Hippocampal formation (tissue), 2 donors: ENCODE data around the gene ARSK.

Source experiments
- DNase-seq, 2 donors: peaks; one replicate each; lab custom pipeline; 2025; lab: John Stamatoyannopoulos, UW

Gene ARSK

GRCh38 chr5:95554647-95555548 lies at the start of gene ARSK, which contains the start of gene SKIC3:
Gene ARSK, plus strand, starts transcription at chr5:95555101. Its CDS starts 178 bp downstream, at chr5:95555279.
Gene SKIC3, minus strand, starts transcription at chr5:95554977. Its CDS starts 7,827 bp downstream, at chr5:95547150.
- peak; percentile 92 to 98 for DNase-seq

- no peak for DNase-seq
Observed at GRCh38 chr5:95508550-95508949, 46.4 kb upstream of the ARSK start.

GRCh38 chr5:95511606-95512005 lies 43.3 kb upstream of the ARSK start:
- no peak for DNase-seq

GRCh38 chr5:95518417-95518816 lies 36.5 kb upstream of the ARSK start:
- DNase-seq = no peak

GRCh38 chr5:95519151-95519550 lies 35.8 kb upstream of the ARSK start:
- no peak for DNase-seq

GRCh38 chr5:95519681-95520080 lies 35.2 kb upstream of the ARSK start:
- no peak for DNase-seq

GRCh38 chr5:95520206-95520605 lies 34.7 kb upstream of the ARSK start:
- DNase-seq = no peak

- DNase-seq = no peak
Observed at GRCh38 chr5:95524423-95524822, 30.5 kb upstream of the ARSK start.

GRCh38 chr5:95526871-95527270 lies 28.0 kb upstream of the ARSK start:
- DNase-seq = no peak

GRCh38 chr5:95528565-95528964 lies 26.3 kb upstream of the ARSK start:
- no peak for DNase-seq

- no peak for DNase-seq
Observed at GRCh38 chr5:95530416-95530815, 24.5 kb upstream of the ARSK start.

GRCh38 chr5:95531491-95531890 lies 23.4 kb upstream of the ARSK start:
- DNase-seq = no peak

GRCh38 chr5:95532415-95532814 lies 22.5 kb upstream of the ARSK start:
- no peak for DNase-seq

- DNase-seq = no peak
Observed at GRCh38 chr5:95533106-95533505, 21.8 kb upstream of the ARSK start.

GRCh38 chr5:95533761-95534160 lies 21.1 kb upstream of the ARSK start:
- no peak for DNase-seq

- DNase-seq = no peak
Observed at GRCh38 chr5:95537501-95537900, 17.4 kb upstream of the ARSK start.

GRCh38 chr5:95543017-95543705 lies 11.7 kb upstream of the ARSK start:
- no peak for DNase-seq

GRCh38 chr5:95549030-95549429 lies 5.9 kb upstream of the ARSK start:
- DNase-seq = no peak

- no peak for DNase-seq
Observed at GRCh38 chr5:95554331-95554646, 612 bp upstream of the ARSK start.

- DNase-seq = peak in 1 of 2 donors; percentile 39
Observed at GRCh38 chr5:95555553-95555952, 652 bp downstream of the ARSK start.

- DNase-seq = no peak
Observed at GRCh38 chr5:95557841-95558240, 2.9 kb downstream of the ARSK start.

- no peak for DNase-seq
Observed at GRCh38 chr5:95562282-95562681, 7.4 kb downstream of the ARSK start.

- DNase-seq = no peak
Observed at GRCh38 chr5:95563367-95563766, 8.5 kb downstream of the ARSK start.
